ENCODE measurements around the gene PLEKHA6.

The PLEKHA6 gene

DNA sequence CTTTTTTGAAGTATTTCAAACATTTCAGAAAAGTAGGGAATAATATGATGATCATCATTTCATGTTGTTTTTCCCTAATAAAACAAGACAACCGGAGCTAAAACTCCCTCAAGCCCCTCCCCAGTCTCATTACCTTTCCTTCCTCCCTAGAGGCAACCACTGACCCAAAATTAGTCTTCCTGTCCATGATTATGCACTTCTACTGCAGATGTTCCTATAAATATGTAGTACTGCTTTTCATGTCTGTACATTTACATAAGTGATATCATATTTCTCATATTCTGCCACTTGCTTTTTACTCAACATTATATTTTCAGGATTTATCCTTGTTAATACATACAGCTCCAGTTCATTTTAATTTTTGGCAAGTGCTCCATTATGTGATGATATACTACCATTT lies 87.2 kb downstream of the PLEKHA6 start:
- no peak overlapping the region for H2AK5ac ChIP-seq (ENCODE audit: low read length)
- no peak for DNase-seq
- no peak overlapping the region for H3K18ac ChIP-seq (ENCODE audit: low read length)
- no peak overlapping the region for H3K56ac ChIP-seq (ENCODE audit: low read length)
- no peak overlapping the region for H3K4me2 ChIP-seq (ENCODE audit: low read length)
- no peak overlapping the region for H3K27ac ChIP-seq (ENCODE audit: low read depth, low read length)
- H2BK5ac ChIP-seq (ENCODE audit: low read length) = no peak overlapping the region
- peaks cover 6% of the 10 kb centered on the region for H3K4me1 ChIP-seq (ENCODE audit: control insufficient read depth, low read depth, low read length)
- no peaks in the 10 kb centered on the region for H3K27me3 ChIP-seq (ENCODE audit: insufficient read depth, low read length, poor library complexity)
- no peak overlapping the region for H3K9ac ChIP-seq (ENCODE audit: low read length)
- no peaks in the 10 kb centered on the region for H3K79me1 ChIP-seq (ENCODE audit: low read length)
- peaks cover 3% of the 10 kb centered on the region for H3K36me3 ChIP-seq (ENCODE audit: control insufficient read depth, insufficient read depth, low read length)
- H4K8ac ChIP-seq (ENCODE audit: low read depth, low read length) = no peak overlapping the region
- no peak overlapping the region for H4K5ac ChIP-seq (ENCODE audit: low read length)
- H3K23ac ChIP-seq (ENCODE audit: low read length) = no peak overlapping the region
- H2BK15ac ChIP-seq (replicated peaks; ENCODE audit: low read depth) = no peak overlapping the region
- no peaks in the 10 kb centered on the region for H3K79me2 ChIP-seq (ENCODE audit: control insufficient read depth, insufficient read depth, low read length)
- H3K4ac ChIP-seq (ENCODE audit: low read depth, low read length) = no peak overlapping the region
- no peak overlapping the region for H3K4me3 ChIP-seq (ENCODE audit: low read length)
- WGBS (ENCODE audit: extremely low coverage, insufficient coverage, low lambda C conversion rate) = no CpG with 5 or more reads among the region's 1 CpG
- H2BK120ac ChIP-seq (ENCODE audit: low read depth, low read length) = no peak overlapping the region

- Histone ChIP-seq H3K4me1 (ENCODE audit: control insufficient read depth, low read depth, low read length) (peaks cover 6% of the 10 kb centered on the region), H3K4ac (ENCODE audit: low read depth, low read length) (no peak overlapping the region), H3K4me2 (ENCODE audit: low read length) (no peak overlapping the region), H3K36me3 (ENCODE audit: control insufficient read depth, insufficient read depth, low read length) (peaks cover 3% of the 10 kb centered on the region), H3K56ac (ENCODE audit: low read length) (no peak overlapping the region), H3K23ac (ENCODE audit: low read length) (no peak overlapping the region), H2AK5ac (ENCODE audit: low read length) (no peak overlapping the region), H3K9ac (ENCODE audit: low read length) (no peak overlapping the region), H2BK120ac (ENCODE audit: low read depth, low read length) (no peak overlapping the region), H3K4me3 (ENCODE audit: low read length) (no peak overlapping the region), H2BK5ac (ENCODE audit: low read length) (no peak overlapping the region), H3K27ac (ENCODE audit: low read depth, low read length) (no peak overlapping the region), H4K5ac (ENCODE audit: low read length) (no peak overlapping the region), H2BK15ac (replicated peaks; ENCODE audit: low read depth) (no peak overlapping the region), H3K79me1 (ENCODE audit: low read length) (no peaks in the 10 kb centered on the region), H4K8ac (ENCODE audit: low read depth, low read length) (no peak overlapping the region), H3K79me2 (ENCODE audit: control insufficient read depth, insufficient read depth, low read length) (no peaks in the 10 kb centered on the region), H3K18ac (ENCODE audit: low read length) (no peak overlapping the region), H3K27me3 (ENCODE audit: insufficient read depth, low read length, poor library complexity) (no peaks in the 10 kb centered on the region)
- WGBS (ENCODE audit: extremely low coverage, insufficient coverage, low lambda C conversion rate) = no CpG with 5 or more reads among the region's 6 CpGs
- no peak for DNase-seq
These were observed 87.8 kb downstream of the PLEKHA6 start for GRCh38 chr1:204271970-204272369.

GRCh38 chr1:204268101-204268500 lies 91.6 kb downstream of the PLEKHA6 start:
- Histone ChIP-seq H3K4me1 (ENCODE audit: control insufficient read depth, low read depth, low read length) (peaks cover 7% of the 10 kb centered on the region), H3K9ac (ENCODE audit: low read length) (no peak overlapping the region), H4K5ac (ENCODE audit: low read length) (no peak overlapping the region), H3K79me2 (ENCODE audit: control insufficient read depth, insufficient read depth, low read length) (no peaks in the 10 kb centered on the region), H3K27ac (ENCODE audit: low read depth, low read length) (no peak overlapping the region), H2AK5ac (ENCODE audit: low read length) (no peak overlapping the region), H3K4ac (ENCODE audit: low read depth, low read length) (no peak overlapping the region), H3K4me2 (ENCODE audit: low read length) (no peak overlapping the region), H3K56ac (ENCODE audit: low read length) (no peak overlapping the region), H3K4me3 (ENCODE audit: low read length) (no peak overlapping the region), H3K27me3 (ENCODE audit: insufficient read depth, low read length, poor library complexity) (no peaks in the 10 kb centered on the region), H3K23ac (ENCODE audit: low read length) (no peak overlapping the region), H2BK120ac (ENCODE audit: low read depth, low read length) (no peak overlapping the region), H3K36me3 (ENCODE audit: control insufficient read depth, insufficient read depth, low read length) (peaks cover 3% of the 10 kb centered on the region), H2BK15ac (replicated peaks; ENCODE audit: low read depth) (no peak overlapping the region), H4K8ac (ENCODE audit: low read depth, low read length) (no peak overlapping the region), H2BK5ac (ENCODE audit: low read length) (no peak overlapping the region), H3K18ac (ENCODE audit: low read length) (no peak overlapping the region), H3K79me1 (ENCODE audit: low read length) (no peaks in the 10 kb centered on the region)
- no peak for DNase-seq
- no CpG with 5 or more reads among the region's 9 CpGs for WGBS (ENCODE audit: extremely low coverage, insufficient coverage, low lambda C conversion rate)

DNA sequence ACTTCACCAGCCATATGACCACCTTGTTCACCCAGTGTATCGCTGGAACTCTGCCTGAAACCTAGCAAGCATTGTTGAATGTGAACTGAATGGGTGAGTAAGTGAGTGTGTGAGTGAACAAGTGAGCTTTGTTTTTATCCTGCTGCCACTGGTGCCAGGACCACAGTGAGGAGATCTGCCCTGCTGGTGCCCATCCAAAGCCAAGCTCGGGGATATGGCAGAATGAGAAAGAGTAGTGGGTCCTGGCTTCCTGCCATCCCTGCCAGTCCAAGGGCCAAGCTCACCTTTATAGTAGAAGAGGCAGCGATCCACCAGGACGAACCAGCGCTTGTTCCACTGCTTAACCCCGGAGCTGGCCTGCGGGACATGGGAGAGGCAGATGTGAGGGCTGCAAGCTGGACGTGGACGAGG lies 92.5 kb downstream of the PLEKHA6 start:
- no peak for DNase-seq

DNA sequence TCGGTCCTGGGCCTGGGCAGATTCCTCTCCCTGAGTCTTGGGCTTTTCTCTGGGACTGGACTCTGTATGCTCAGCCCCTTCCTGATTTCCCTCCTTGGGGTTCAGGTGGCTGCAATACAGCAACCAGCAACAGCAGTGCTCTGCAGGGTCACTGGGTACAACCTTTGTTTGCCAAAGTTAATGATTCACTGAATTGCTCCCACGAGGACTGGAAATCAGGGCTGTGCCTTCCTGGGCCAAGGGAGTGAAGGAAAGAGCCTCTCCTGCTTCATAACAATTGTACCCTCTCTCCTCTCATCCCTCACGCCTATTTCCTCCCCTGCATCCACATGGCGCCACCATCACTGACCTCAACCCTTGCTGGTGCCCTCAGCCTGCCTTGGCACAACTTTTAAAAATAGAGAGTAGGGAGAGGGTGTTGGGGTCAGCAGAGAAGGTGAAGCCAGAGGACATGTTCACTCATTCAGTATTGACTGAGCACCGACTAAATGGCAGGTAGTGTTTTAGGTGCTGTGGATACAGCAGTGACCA lies 93.2 kb downstream of the PLEKHA6 start:
- WGBS (ENCODE audit: extremely low coverage, insufficient coverage, low lambda C conversion rate) = no CpG with 5 or more reads among the region's 5 CpGs
- Histone ChIP-seq H3K23ac (ENCODE audit: low read length) (peak overlapping the region; percentile 16), H3K4me1 (ENCODE audit: control insufficient read depth, low read depth, low read length) (peaks cover 9% of the 10 kb centered on the region), H3K79me2 (ENCODE audit: control insufficient read depth, insufficient read depth, low read length) (no peaks in the 10 kb centered on the region), H3K4ac (ENCODE audit: low read depth, low read length) (no peak overlapping the region), H3K18ac (ENCODE audit: low read length) (no peak overlapping the region), H3K56ac (ENCODE audit: low read length) (no peak overlapping the region), H3K79me1 (ENCODE audit: low read length) (no peaks in the 10 kb centered on the region), H3K27ac (ENCODE audit: low read depth, low read length) (no peak overlapping the region), H4K8ac (ENCODE audit: low read depth, low read length) (no peak overlapping the region), H3K9ac (ENCODE audit: low read length) (no peak overlapping the region), H4K5ac (ENCODE audit: low read length) (no peak overlapping the region), H3K4me2 (ENCODE audit: low read length) (no peak overlapping the region), H2BK5ac (ENCODE audit: low read length) (no peak overlapping the region), H3K36me3 (ENCODE audit: control insufficient read depth, insufficient read depth, low read length) (no peaks in the 10 kb centered on the region), H2BK120ac (ENCODE audit: low read depth, low read length) (no peak overlapping the region), H3K4me3 (ENCODE audit: low read length) (no peak overlapping the region), H3K27me3 (ENCODE audit: insufficient read depth, low read length, poor library complexity) (no peaks in the 10 kb centered on the region), H2BK15ac (replicated peaks; ENCODE audit: low read depth) (no peak overlapping the region), H2AK5ac (ENCODE audit: low read length) (no peak overlapping the region)
- DNase-seq = no peak

More for the DNA sequence above, 92.5 kb downstream of the PLEKHA6 start:
- no peak overlapping the region for H3K23ac ChIP-seq (ENCODE audit: low read length)
- H4K8ac ChIP-seq (ENCODE audit: low read depth, low read length) = no peak overlapping the region
- no peak overlapping the region for H3K18ac ChIP-seq (ENCODE audit: low read length)
- no peaks in the 10 kb centered on the region for H3K27me3 ChIP-seq (ENCODE audit: insufficient read depth, low read length, poor library complexity)
- no peak overlapping the region for H3K4me2 ChIP-seq (ENCODE audit: low read length)
- no CpG with 5 or more reads among the region's 9 CpGs for WGBS (ENCODE audit: extremely low coverage, insufficient coverage, low lambda C conversion rate)
- H3K4ac ChIP-seq (ENCODE audit: low read depth, low read length) = no peak overlapping the region
- H3K4me1 ChIP-seq (ENCODE audit: control insufficient read depth, low read depth, low read length) = peaks cover 9% of the 10 kb centered on the region
- H3K27ac ChIP-seq (ENCODE audit: low read depth, low read length) = no peak overlapping the region
- no peaks in the 10 kb centered on the region for H3K79me2 ChIP-seq (ENCODE audit: control insufficient read depth, insufficient read depth, low read length)
- H3K9ac ChIP-seq (ENCODE audit: low read length) = no peak overlapping the region
- H2BK15ac ChIP-seq (replicated peaks; ENCODE audit: low read depth) = no peak overlapping the region
- H2BK120ac ChIP-seq (ENCODE audit: low read depth, low read length) = no peak overlapping the region
- H2BK5ac ChIP-seq (ENCODE audit: low read length) = no peak overlapping the region
- H4K5ac ChIP-seq (ENCODE audit: low read length) = no peak overlapping the region
- H3K4me3 ChIP-seq (ENCODE audit: low read length) = no peak overlapping the region
- H2AK5ac ChIP-seq (ENCODE audit: low read length) = no peak overlapping the region
- no peaks in the 10 kb centered on the region for H3K79me1 ChIP-seq (ENCODE audit: low read length)
- no peak overlapping the region for H3K56ac ChIP-seq (ENCODE audit: low read length)
- H3K36me3 ChIP-seq (ENCODE audit: control insufficient read depth, insufficient read depth, low read length) = peaks cover 2% of the 10 kb centered on the region

DNA sequence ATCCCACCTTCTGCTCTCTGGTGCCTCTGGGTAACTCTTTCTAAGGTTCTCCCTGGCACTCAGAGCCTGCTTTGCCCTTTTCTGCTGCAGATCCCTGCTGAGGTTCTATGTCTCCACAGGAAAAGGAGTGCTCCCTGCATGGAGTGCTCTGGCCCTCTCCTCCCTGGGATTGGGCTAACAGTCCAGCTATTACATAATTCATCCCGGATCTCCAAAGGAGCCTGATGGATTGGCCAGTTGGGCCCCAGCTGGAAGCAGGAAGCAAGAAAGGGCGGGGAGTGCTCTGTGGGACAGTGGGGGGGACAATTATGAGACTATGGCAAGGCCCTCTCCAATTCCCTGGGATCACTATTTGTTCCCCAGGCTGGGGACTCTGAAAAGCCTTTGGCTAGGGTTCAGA lies 94.1 kb downstream of the PLEKHA6 start:
- Histone ChIP-seq H4K8ac (ENCODE audit: low read depth, low read length) (no peak overlapping the region), H3K27me3 (ENCODE audit: insufficient read depth, low read length, poor library complexity) (no peaks in the 10 kb centered on the region), H3K79me1 (ENCODE audit: low read length) (no peaks in the 10 kb centered on the region), H3K4me3 (ENCODE audit: low read length) (no peak overlapping the region), H2BK5ac (ENCODE audit: low read length) (no peak overlapping the region), H3K18ac (ENCODE audit: low read length) (no peak overlapping the region), H3K27ac (ENCODE audit: low read depth, low read length) (no peak overlapping the region), H3K79me2 (ENCODE audit: control insufficient read depth, insufficient read depth, low read length) (no peaks in the 10 kb centered on the region), H3K56ac (ENCODE audit: low read length) (no peak overlapping the region), H2BK15ac (replicated peaks; ENCODE audit: low read depth) (no peak overlapping the region), H3K36me3 (ENCODE audit: control insufficient read depth, insufficient read depth, low read length) (no peaks in the 10 kb centered on the region), H3K23ac (ENCODE audit: low read length) (no peak overlapping the region), H3K4me1 (ENCODE audit: control insufficient read depth, low read depth, low read length) (peaks cover 9% of the 10 kb centered on the region), H2BK120ac (ENCODE audit: low read depth, low read length) (no peak overlapping the region), H2AK5ac (ENCODE audit: low read length) (no peak overlapping the region), H3K9ac (ENCODE audit: low read length) (no peak overlapping the region), H4K5ac (ENCODE audit: low read length) (no peak overlapping the region), H3K4ac (ENCODE audit: low read depth, low read length) (no peak overlapping the region), H3K4me2 (ENCODE audit: low read length) (no peak overlapping the region)
- no peak for DNase-seq
- WGBS (ENCODE audit: extremely low coverage, insufficient coverage, low lambda C conversion rate) = no CpG with 5 or more reads among the region's 2 CpGs

Measured in mesendoderm (in vitro differentiated cells).